ENCODE measurements around the gene BMS1. TPM values are rescaled to one million over a fixed set of nuclear protein-coding genes. Genes with fewer than 3 reads are reported as not detected.

The BMS1 gene
- total and polyA plus RNA-seq, 2 of the 4 experiments (the other 2 are of a cell fraction) = 7.5 to 22.9 TPM

DNA sequence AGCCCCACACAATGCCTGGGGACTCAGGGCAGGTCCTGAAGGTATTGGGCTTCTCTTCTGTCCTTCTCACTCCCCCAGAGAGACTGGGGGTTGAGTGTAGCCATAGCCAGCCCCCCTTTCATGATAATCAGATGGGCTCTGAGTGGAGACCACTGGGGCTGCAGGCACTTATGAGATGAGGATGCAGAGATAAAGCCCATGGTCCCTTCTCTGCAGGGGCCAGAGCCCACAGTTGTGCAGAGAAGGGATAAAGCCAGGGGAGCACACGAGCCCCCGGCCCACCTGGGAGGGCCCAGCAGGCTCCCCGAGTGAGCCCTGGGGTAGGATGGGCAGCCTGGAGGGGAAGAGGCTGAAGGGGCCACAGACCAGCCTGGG is 96.2 kb downstream of the BMS1 start:
- Histone ChIP-seq H3K9me1 (ENCODE audit: insufficient read depth, low read length) (no peaks in the 10 kb centered on the region), H3K4ac (ENCODE audit: low read depth, low read length) (no peak overlapping the region), H2BK20ac (ENCODE audit: low read depth, low read length) (no peak overlapping the region), H3K4me1 (ENCODE audit: control insufficient read depth, insufficient read depth, low read length) (no peaks in the 10 kb centered on the region), H2AK9ac (replicated peaks; ENCODE audit: low read depth, low read length, poor library complexity) (no peak overlapping the region), H3K23ac (ENCODE audit: low read depth, low read length) (no peak overlapping the region), H4K8ac (ENCODE audit: low read depth in 2 of 2, low read length in 2 of 2) (no peak overlapping the region), H4K20me1 (ENCODE audit: insufficient read depth, low read length) (no peaks in the 10 kb centered on the region), H3K18ac (ENCODE audit: low read depth, low read length) (no peak overlapping the region), H3K56ac (ENCODE audit: extremely low read depth, insufficient read depth, low read length) (no peak overlapping the region), H4K91ac (ENCODE audit: insufficient read depth, low read depth, low read length) (no peak overlapping the region), H3K27me3 (ENCODE audit: control insufficient read depth, insufficient read depth, low read length) (no peaks in the 10 kb centered on the region; the same call in 1 of the 2 replicates), H3K4me2 (ENCODE audit: low read depth, low read length) (no peak overlapping the region), H2BK15ac (ENCODE audit: low read depth, low read length) (no peak overlapping the region), H3K36me3 (ENCODE audit: control insufficient read depth, insufficient read depth, low read length) (no peaks in the 10 kb centered on the region), H2BK120ac (ENCODE audit: low read depth, low read length) (no peak overlapping the region), H4K5ac (ENCODE audit: low read depth, low read length) (no peak overlapping the region), H3K9ac (ENCODE audit: low read depth, low read length) (no peak overlapping the region), H3K9me3 (ENCODE audit: control insufficient read depth, insufficient read depth, low read length) (peaks cover 2% of the 10 kb centered on the region; the same call in 1 of the 2 replicates), H3K14ac (replicated peaks; ENCODE audit: low read depth, low read length) (no peak overlapping the region), H2AFZ (replicated peaks; ENCODE audit: low read length, poor library complexity) (no peak overlapping the region), H2AK5ac (ENCODE audit: low read depth, low read length) (no peak overlapping the region), H3K27ac (ENCODE audit: insufficient read depth, low read length) (no peak overlapping the region), H3K4me3 (ENCODE audit: insufficient read depth, low read depth, low read length) (no peak overlapping the region), H3K79me1 (ENCODE audit: low read depth in 1 of 2, low read length in 2 of 2) (no peaks in the 10 kb centered on the region), H2BK5ac (ENCODE audit: low read depth, low read length, poor library complexity, severe bottlenecking) (no peak overlapping the region)
- no peak for ATAC-seq (ENCODE audit: low read depth)
- 28% methylated on average over 3 of the region's 3 CpGs; no CpG with 5 or more reads in 1 of the 2 experiments for WGBS, 2 experiments (ENCODE audit: extremely low coverage in 2 of 2, insufficient read length in 1 of 2)
- no TSS peak for BruUV-seq (replicated peaks)
- POLR2A ChIA-PET (ENCODE audit: unreplicated experiment) = no interaction called here
- intact Hi-C loops (cut with micrococcal nuclease) = no loop called here
- dilution Hi-C loops (cut with HindIII; ENCODE audit: low sequenced_read_pairs, unreplicated experiment) = no loop called here
- in situ Hi-C loops (cut with MboI; ENCODE audit: low sequenced_read_pairs) = loop anchor here (10.0 to 25.0 kb wide), 2 partner anchors 183 to 226 kb away; no protein-coding TSS in a partner anchor
- TF ChIP-seq RFX5 (IDR thresholded peaks at IDR 0.05; ENCODE audit: low read depth, low read length) = no peak
- CTCF ChIA-PET = no interaction called here
- no peak for DNase-seq

All from IMR-90 (cell line).